NCI-H1930 (cell line): ENCODE measurements around the gene IQGAP3.

Experiments
- DNase-seq, 2 experiments: peaks; one replicate each; lab custom pipeline; 2025; lab: John Stamatoyannopoulos, UW

IQGAP3 gene

DNA sequence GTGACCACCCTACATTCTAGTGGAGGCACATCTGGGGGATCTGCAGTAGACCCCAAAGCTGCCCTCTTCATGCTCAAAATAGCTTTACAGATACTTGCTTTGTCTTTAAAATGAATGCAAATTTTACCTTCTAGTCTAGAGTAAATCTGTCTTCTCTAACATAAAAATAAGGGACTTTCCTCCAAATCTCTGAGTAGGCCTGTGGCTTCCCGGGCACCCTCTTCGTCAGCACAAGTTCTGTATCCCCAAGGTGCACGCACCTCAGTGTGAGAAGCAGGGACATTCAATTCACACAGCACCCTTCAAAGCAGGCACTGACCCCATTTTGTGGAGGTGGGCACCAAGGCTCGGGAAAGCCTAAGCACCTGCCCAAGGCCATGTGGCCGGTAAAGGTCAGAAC, 90.8 kb downstream of the IQGAP3 start:
- DNase-seq, result no peak

DNA sequence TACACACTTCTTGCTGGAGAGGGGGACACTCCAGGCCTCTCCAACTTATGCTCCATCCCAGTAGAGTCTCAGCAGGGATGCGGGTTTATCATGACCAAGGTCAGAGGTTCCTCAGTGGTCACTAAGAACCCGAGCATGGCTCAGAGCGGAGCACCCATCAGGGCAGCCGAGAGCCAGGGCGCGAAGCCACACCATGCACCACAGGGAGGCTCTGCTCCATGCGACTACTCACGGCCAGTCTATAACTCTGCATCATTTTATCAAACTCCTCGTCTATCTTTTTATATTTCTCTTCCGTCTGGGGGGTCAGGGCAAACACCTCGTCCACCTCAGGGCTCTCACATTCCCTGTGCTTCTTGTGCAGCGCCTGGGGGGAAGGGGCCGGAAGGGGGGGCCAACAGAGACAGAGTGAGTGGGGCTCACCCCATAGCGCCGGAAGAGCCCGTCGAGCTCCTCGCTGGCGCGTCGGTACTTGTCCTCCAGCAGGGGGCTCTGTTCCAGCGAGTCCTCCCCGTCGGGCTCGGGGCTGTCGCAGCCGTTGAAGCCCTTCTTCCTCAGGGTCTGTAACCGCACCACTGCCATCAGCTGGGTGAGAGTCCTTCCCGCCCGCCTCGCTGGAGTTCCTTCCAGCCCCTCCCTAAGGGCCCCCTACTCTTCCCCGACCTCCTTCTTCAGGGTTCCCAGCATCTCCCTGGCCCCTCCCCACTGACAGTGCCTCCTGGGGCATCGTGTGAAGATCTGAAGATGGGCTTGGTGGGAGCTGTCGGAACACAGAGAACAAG, 91.8 kb downstream of the IQGAP3 start:
- DNase-seq, result peak in 1 of 2 experiments; percentile 18

DNA sequence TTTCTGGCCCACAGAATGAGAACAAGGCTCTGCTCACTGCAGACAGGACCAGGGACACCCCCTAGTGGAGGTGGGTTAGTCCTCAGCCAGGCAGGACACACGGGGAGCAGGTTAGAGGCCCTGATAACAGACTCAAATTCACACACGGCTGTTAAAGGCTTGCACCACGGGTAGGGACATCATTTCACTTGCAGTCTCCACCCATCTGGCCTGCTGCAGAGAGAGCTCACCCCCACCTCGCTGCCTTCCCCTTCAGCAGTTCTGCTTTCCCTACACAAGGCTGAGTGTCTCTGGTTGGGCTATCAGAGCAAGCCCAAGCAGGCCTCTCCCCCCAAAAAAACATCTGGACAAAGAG, 92.4 kb downstream of the IQGAP3 start:
- no peak for DNase-seq

GRCh38 chr1:156479093-156480015, 93.0 kb downstream of the IQGAP3 start:
- no peak for DNase-seq

- DNase-seq, result no peak
These were observed 94.1 kb downstream of the IQGAP3 start for GRCh38 chr1:156478250-156478627.

- no peak for DNase-seq
These were observed 94.7 kb downstream of the IQGAP3 start for GRCh38 chr1:156477526-156478249.

- DNase-seq, result no peak
These were observed 95.7 kb downstream of the IQGAP3 start for GRCh38 chr1:156476501-156477298.

GRCh38 chr1:156475568-156476500, 96.5 kb downstream of the IQGAP3 start:
- DNase-seq, result no peak
